ENCODE data around the gene RPS6KC1.

- TF ChIP-seq POLR2A (IDR thresholded peaks at IDR 0.05; ENCODE audit: low read depth, low read length) (no peak), FOS (IDR thresholded peaks at IDR 0.05; ENCODE audit: low read depth, low read length) (no peak), CEBPB (IDR thresholded peaks at IDR 0.05; ENCODE audit: low read depth, low read length) (no peak), RAD21 (IDR thresholded peaks at IDR 0.05; ENCODE audit: low read length) (no peak), CHD1 (IDR thresholded peaks at IDR 0.05; ENCODE audit: low read depth, low read length) (no peak)
- TF ChIP-seq, protein P1, sequence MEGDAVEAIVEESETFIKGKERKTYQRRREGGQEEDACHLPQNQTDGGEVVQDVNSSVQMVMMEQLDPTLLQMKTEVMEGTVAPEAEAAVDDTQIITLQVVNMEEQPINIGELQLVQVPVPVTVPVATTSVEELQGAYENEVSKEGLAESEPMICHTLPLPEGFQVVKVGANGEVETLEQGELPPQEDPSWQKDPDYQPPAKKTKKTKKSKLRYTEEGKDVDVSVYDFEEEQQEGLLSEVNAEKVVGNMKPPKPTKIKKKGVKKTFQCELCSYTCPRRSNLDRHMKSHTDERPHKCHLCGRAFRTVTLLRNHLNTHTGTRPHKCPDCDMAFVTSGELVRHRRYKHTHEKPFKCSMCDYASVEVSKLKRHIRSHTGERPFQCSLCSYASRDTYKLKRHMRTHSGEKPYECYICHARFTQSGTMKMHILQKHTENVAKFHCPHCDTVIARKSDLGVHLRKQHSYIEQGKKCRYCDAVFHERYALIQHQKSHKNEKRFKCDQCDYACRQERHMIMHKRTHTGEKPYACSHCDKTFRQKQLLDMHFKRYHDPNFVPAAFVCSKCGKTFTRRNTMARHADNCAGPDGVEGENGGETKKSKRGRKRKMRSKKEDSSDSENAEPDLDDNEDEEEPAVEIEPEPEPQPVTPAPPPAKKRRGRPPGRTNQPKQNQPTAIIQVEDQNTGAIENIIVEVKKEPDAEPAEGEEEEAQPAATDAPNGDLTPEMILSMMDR (conservative IDR thresholded peaks at IDR 0.05; ENCODE audit: low read depth, low read length) = no peak
- TF ChIP-seq, protein P2, sequence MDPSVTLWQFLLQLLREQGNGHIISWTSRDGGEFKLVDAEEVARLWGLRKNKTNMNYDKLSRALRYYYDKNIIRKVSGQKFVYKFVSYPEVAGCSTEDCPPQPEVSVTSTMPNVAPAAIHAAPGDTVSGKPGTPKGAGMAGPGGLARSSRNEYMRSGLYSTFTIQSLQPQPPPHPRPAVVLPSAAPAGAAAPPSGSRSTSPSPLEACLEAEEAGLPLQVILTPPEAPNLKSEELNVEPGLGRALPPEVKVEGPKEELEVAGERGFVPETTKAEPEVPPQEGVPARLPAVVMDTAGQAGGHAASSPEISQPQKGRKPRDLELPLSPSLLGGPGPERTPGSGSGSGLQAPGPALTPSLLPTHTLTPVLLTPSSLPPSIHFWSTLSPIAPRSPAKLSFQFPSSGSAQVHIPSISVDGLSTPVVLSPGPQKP (IDR thresholded peaks at IDR 0.05; ENCODE audit: borderline replicate concordance, low read depth, low read length) = no peak
These were observed 53.6 kb downstream of the RPS6KC1 start for GRCh38 chr1:213104604-213105003.
